HG03060 (cell line): ENCODE results near the gene ANKFN1.
"Not testable (repeated sequence)": the region's sequence is repeated elsewhere in the genome, so short reads cannot be mapped to it uniquely, and the experiment has no call there.

Source experiments
- ATAC-seq: cut with Tn5 transposase; IDR thresholded peaks from one replicate; pipeline ENCODE4 v1.9.1; 2021; ENCODE audit warnings: low read depth, moderate number of reproducible peaks; ENCODE audit not compliant: unreplicated experiment

ANKFN1 gene

DNA sequence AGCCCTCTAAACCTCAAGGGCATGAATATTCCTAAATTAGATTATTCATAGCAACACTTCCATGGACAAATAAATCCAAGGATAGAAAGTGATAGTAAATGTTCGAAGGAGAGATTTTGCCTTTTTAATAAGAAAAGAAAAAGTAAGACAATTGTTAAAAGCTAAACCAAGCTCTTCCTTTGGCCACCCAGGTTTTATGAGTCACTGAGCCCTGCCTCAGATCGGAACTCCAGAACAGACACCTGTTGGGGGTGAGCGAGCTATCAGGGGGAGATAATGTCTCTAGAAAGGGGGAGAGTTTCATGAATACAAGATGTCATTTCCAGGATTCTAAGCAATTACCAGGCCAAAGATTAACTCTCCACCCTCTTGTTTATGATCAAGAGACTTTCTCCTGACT is 171.4 kb downstream of the ANKFN1 start:
- no peak for ATAC-seq

DNA sequence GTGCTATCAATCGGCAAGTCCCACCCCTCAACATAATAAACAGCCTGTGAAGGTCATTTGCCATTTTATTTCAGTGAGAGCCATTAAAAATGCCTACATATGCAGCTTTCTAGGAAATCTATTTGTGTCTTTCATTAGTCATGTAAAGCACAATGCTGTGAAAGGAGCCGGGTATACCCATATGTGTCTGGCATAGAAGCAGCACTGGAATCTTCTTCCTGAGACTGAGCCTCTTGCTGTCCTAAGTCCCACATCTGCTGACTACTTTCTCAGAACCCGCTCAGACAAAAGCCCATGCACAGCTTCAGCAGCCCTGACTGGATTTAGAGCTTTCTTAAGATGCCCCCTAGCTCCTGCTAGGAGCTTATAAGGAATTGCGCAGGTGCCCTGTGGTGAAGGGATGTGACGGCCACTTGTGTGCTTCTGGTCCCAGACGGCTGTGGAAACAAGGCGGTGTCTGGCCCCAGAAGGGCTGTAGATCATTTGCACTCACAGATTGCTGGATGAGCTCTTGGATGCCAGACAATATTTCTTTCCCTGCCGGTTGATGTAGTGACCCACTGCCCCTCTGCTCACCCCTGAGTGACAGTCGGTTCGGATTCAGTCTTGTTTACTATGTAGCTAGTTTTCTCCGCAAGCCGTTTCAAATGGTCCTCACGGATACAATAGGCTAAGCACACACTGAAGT is 172.2 kb downstream of the ANKFN1 start:
- ATAC-seq, result no peak

DNA sequence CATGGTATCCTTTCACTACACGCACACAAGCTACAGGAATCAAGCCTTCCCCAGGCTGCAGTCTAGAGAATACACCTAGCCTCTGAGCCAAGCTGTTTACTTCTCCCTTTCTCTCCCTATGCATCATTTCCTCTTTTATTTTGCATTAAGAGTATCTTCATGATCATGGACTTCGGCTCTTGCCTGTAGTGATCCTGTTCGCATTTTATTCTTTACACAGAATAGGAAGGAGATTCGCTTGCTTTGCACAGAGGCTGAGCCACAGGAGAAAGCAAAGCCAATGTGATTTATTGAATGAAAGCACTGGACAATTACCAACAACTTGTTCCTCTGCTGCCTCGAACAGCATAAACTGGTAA is 172.7 kb downstream of the ANKFN1 start:
- ATAC-seq, result no peak

DNA sequence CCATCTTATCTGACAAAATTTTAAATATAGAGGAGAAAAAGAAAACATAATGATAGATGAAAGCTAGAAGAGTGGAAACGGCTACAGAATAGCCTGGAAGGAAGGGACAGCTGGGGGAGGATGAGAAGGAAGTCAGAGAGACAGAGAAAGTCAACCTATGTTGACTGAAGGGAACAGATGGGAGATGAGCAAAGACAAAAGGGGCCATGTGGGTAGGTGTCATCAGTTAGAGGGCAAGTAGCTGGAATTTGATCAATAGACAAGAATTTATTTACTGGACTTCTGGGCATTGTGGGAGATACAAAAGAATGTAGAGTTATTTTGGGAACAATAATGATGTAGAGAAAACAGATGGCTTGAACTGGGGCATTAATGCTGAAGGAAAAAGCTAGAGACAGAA is 194.4 kb downstream of the ANKFN1 start:
- ATAC-seq, result no peak

DNA sequence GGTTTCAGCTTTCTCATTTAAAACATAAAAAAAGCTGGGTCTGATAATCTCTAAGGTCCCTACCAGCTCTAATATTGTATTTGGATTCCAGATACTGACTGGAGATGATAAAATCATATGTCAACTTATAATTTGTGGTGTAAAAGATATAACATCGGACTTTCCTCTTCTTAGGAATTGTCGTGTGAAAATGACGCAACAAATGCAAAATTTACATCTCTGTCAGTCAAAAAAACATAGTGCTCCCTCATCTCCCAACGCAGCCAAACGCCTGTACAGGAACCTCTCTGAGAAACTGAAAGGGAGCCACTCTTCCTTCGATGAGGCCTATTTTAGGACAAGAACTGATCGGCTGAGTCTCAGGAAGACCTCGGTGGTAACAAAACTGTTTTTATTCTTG is 197.3 kb downstream of the ANKFN1 start:
- no peak for ATAC-seq

DNA sequence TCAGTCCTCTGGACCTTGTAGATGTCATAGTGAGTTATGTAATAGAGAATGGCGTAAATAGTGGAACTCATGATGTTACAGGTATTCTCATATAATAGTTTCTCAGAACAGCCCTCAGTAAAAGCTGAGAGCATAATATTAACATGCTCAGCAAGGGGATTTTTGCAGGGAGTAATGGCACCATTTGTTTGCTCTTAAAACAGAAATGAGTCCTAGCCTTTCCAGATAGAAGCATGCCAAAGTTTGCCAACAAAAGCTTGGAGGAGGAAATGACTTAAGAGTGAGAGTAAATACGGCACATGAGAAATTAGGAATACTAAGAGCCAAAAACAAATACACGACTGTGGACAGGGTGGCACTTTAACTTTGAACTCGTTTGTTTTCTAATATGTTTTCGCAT is 198.4 kb downstream of the ANKFN1 start:
- ATAC-seq, result no peak

DNA sequence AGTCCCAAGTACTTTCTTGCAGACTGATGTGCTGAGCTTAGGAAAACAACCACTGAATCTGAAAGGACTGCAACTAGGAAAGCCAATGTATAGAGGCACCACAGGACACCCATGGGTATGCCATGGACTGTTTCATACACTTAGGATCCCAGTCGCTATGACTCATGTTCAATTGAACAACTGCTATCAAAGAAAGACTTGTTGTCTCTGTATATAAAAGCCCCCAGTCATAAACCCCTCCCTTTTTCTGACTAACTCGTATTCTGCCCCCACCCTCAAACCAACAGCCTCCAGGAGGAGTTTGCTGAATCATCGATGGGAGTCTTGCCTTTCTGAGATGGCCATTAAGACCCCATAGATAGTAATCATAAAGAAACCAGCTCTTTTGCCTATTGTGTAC is 205.4 kb downstream of the ANKFN1 start:
- no peak for ATAC-seq

DNA sequence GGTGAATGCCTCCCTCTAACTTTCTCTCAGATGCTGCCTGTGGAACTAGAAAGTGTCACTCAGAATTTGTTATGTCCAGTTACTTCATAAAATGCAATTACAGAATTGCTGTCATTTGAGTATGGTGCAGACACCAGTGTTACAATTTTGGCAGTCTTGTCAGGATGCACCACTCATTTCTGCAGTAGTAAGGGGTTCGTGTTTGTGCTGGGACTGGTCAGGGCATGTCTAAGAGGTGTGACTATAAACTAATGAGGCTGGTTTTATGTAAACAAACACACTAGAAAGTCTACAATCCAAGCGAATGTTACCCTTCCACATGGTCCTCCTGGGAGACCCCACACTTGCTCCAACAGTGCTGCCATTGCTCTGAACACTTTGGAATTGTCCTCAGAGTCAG is 206.2 kb downstream of the ANKFN1 start:
- ATAC-seq, result no peak

DNA sequence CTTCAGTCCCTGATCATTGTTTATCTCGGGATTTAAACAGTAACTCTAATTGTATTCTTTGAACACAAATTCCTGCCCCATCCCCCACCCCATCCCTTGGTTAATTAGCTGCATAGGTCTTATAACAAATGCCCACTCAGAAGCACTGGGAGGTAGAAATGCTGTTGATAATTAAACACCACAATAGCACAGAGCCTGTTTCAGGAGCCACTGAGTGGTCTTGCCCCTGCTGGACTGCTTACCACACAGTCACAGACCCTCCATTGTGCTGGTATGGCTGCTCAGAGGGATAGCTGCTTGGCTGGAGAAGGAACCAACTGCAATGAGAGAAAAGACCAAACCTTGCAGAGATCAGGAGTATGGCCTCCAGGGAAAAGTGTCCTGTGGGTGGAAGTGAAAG is 214.1 kb downstream of the ANKFN1 start:
- ATAC-seq, result no peak

DNA sequence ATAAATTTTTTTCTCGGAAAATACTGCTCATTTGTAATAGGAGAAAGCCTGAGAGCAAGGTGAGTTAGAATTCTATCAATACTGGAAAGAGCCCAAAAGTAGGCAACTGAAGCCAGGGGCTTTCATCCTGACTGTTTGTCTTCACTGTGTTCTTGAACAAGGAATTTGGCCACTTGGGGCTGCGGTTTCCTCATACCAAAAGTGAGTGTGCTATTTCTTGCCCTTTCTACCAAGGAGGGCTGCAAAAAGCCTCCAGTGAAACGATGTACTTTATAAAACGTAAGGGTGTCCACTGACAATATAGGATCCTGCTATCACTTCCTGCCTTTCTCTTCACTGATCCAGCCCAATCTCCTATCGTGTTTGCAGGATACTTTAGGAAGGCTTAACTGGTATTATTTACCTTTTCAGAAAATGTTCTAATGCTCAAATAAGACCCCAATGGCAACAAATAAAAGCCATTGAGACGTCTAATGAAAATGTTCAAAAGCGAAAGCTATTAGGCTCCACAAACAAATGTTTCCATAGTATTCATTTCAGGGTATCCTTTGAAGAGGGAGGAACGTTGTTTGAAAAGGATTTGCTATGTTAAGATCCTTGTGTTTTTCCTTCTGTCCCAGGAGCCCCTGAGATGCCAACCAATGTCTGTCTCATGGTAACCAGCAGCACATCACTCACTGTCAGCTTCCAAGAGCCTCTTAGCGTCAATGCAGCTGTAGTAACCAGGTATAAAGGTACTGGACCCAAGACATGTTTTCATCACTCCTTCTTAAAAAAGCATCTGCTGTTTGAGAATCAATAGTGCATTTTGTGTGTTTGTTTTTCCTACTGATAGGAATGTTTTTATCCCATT is 220.9 kb downstream of the ANKFN1 start:
- no peak for ATAC-seq

DNA sequence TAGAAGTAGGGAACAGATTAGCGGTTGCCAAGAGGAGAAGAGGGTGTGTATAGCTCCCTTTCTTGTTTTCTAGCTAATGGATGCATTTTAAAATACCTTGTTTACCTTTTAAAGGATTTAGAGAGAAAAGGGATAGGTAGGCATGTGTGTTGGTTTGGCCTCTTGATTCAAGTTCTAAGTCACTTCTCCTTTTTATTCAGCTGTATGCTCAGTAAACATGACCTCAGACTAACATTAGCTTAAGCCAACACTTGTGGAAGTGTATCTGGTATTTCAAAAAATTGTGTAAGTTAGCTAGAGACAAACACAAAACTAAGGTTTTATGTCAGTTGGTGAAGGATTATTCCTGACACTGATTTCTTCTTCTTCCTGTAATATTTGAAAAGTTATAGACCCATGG is 236.1 kb downstream of the ANKFN1 start:
- ATAC-seq, result no peak

DNA sequence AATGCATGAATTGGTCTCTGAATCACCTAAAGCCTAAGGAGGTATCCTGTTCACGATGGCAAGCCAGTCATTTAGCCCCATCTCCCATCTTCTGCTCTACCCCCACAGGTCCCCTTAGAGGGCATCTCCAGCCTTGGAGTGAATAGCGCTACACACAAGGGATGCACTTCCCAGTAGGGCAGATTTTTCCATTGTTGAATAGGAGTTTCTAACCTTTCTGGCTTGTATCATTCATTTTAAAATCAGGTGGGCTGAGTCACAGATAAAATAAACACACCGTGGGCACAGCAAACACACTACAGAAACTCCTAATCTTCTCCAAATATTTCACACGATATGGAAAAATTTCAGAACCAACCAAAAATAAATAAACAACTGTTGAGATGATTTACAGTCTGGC is 239.0 kb downstream of the ANKFN1 start:
- ATAC-seq, result no peak

DNA sequence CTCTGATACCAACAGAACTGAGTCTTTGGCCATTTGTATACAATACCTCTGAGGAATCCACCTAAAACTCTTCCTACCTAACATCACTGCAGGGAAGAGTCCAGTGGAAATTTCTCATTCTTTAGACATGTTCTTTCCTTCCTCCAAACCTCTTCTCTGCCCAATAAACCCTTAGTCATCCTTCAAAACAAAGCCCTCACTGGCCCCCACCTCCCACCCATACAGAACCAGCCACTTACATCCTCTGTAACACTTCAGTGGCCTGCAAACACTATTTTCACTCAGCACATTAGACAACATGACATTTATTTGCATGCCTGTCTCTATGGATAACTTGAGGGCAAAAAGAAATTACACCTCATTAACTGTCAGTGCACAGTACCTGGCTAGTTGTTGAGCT is 239.9 kb downstream of the ANKFN1 start:
- no peak for ATAC-seq

DNA sequence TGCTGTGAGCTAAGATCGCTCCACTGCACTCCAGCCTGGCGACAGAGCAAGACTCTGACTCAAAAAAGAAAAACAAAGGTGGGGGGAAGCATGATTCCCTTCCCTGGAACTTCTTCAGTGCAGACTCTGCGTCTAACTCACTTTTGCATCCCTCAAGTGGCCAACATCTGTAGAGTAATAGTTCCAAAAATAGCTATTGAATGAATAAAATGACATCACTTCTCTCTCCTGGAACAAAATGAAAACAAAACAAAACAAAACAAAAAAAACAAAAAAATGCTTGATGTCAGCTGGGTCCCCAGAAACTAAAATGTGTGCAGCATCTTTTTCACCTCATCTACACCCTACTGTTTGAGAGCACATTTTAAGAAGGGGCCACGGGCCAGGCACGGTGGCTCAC is 242.5 kb downstream of the ANKFN1 start:
- ATAC-seq, result no peak

DNA sequence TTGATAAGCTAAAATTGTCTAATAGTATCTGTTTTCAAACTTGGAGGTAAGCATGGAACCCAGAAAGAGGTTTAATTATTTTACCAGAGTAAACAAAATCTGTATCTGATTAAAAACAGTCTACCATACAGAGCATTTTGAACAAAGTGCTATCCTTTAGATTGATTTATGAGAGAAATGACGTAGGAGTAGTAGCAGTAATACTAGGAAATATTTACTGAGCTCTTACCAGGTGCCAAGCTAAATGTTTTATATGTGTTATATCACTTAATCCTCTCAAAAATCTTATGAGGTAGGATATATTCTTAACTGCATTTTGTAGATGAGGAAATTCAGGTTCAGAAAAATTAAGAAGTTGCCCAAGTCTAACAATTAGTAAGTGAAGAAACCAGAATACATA is 253.8 kb downstream of the ANKFN1 start:
- no peak for ATAC-seq

DNA sequence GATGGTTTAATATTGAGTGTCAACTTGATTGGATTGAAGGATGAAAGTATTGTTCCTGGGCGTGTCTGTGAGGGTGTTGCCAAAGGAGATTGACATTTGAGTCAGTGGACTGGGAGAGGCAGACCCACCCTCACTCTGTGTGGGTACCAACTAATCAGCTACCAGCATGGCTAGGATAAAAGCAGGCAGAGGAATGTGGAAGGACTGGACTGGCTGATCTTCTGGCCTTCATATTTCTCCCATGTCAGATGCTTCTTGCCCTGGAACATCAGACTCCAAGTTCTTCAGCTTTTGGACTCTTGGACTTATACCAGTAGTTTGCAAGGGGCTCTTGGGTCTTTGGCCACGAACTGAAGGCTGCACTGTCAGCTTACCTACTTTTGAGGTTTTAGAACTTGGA is 259.1 kb downstream of the ANKFN1 start:
- ATAC-seq, result not testable (repeated sequence)

DNA sequence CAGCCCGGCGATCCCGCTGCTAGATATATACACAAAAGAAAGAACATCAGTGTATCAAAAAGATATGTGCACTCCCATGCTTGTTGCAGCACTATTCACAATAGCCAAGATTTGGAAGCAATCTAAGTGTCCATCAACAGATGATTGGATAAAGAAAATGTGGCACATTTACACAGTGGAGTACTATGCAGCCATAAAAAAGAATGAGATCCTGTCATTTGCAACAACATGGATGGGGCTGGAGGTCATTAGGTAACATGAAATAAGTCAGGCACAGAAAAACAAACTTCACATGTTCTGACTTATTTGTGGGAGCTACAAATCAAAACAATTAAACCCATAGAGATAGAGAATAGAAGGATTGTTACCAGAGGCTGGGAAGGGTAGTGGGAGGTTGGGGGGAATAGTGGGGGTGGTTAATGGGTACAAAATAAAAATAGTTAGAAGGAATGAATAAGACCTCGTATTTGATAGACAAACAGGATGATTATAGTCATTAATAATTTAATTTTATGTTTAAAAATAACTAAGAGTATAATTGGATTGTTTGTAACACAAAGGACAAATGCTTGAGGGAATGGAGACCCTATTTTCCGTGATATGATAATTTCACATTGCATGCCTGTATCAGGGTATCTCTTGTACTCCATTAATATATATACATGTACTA is 263.5 kb downstream of the ANKFN1 start:
- ATAC-seq, result no peak

DNA sequence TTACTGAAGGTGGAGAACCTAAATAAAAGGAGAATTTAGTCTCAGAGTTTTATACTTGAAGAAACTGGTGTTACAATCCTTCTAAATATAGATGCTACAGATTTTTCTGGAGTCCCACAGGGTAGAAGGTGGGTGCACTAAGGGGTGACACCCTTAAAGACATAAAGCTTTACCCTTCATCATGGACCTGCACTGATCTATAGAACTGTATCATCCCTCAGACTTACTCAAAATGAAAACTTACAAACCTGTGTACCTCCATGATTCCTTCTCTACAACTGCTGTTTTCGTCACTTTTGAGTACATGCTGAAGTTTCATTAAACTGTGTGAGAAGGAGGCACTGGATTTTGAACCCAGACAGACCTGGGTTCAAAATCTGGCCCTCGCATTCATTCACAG is 270.7 kb downstream of the ANKFN1 start:
- ATAC-seq, result no peak

DNA sequence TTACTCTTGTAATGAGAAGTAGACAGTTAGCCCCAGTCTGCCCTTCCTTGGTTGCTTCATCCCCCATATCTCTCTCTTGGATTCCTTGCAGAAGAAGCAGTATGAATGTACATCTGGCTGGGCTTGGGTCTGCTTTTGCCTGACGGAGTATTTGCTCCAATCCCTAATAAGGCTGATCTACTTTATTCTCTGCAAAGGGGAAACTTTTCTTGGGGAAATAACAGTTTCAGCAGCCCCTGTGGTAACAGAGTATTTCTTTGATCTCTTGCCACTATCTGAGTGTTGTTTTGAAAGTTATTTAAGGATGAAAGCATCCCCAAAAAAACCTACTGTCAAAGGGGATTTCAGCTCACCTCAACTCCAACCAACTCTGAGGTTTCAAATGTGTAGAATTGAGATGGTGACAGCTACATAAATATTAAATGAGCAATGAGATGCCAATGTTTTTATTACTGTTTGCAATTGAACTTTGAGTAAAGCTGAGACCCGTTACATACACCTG is 271.3 kb downstream of the ANKFN1 start:
- ATAC-seq, result no peak

DNA sequence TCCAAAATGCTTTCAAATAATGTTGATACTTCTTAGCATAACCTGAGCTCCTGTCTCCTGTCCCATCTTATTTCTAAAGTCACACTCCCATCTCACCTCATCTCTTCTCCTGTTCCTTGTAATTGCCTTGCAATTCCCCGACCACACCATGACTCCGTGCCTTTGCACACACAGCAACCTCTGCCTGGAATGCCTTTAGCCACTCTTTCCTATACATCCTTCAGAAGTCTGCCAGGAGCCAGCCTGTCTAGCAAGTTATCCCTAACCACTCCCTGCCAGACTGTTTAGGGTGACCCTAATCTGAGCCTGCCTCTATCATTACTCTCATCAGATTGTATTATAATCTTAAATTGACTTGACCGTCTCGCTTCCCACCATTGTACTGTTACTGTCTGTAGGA is 272.2 kb downstream of the ANKFN1 start:
- ATAC-seq, result no peak

DNA sequence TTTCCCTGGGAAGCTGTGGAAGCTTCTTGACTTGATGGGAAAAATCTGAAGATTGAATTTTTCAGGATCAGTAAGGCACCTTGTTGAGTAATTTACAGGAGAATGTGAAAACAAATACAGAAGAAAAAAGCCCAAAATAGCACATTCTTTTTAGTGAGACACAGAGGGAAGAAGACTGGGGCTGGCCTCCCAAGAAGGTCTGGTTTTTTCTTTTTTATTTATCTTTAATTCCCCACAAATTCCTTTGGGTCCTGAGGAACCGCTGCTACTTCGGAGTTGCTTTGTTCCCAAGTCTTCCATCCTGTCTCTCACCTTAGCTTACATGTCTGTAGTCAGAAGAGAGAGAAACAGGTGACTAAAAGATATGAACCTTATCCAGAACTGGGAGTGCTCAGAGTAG is 273.6 kb downstream of the ANKFN1 start:
- ATAC-seq, result no peak

DNA sequence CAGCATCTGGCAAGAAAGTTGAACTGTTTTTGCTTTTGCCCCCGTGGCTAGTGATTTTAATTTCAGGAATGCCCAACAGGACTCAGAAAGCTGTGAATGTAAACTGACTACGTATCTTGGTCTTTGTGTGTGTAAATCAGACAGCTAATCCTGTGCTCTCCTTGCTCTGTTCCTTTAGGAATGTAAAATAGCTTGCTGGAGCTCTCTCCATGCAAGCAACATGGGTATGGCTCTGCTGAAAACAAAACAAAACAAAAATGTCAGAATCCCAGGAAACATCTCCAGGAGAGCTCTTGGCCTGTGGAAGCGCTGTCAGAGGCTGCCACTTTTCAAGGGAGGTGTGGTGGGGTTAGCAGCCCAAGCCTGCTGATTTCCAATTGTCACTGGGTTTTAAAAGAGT is 278.5 kb downstream of the ANKFN1 start:
- no peak for ATAC-seq
